ENCODE results near the gene VIM. TPM values are rescaled to one million over a fixed set of nuclear protein-coding genes. Genes with fewer than 3 reads are reported as not detected.
A peak's percentile ranks its signal among the peaks of the same experiment; 100 is the strongest.

VIM gene
- total and polyA plus RNA-seq, 10 of the 15 experiments (the other 5 are each of a cell fraction or from before 2014, with no cell fraction given), result 44.2 to 287 (median 188) TPM

DNA sequence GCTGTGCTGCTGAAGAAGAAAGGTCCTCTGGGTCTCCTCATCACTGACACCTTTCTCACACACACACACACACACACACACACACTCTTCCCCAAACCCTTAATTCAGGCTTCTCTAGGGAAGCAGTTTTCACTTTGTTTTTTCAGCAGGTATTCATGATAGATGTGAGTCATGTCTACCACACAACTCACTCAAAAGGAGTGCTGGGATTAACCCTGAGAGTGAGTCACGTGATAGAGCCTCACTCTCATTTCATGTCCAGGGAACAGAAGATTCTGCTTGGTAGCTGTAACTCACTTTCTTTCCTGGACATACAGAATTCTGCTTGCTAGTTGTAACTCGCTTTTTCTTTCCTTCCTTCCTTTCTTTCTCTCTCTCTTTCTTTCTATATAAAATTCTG lies 45.4 kb downstream of the VIM start:
- Histone ChIP-seq H3K27me3 (replicated peaks in 1 of 2; ENCODE audit: control insufficient read depth in 2 of 2, insufficient read depth in 2 of 2, low read length in 1 of 2) (no peaks in the 10 kb centered on the region; a peak in 1 of 4 replicates), H3K79me2 (ENCODE audit: control insufficient read depth, insufficient read depth, low read length) (no peaks in the 10 kb centered on the region), H3K4me2 (ENCODE audit: control insufficient read depth, insufficient read depth) (no peak overlapping the region), H3K4me1 (ENCODE audit: control insufficient read depth, insufficient read depth, low read length) (no peaks in the 10 kb centered on the region), H3K9me3 (replicated peaks; ENCODE audit: control insufficient read depth, insufficient read depth, low read length) (no peaks in the 10 kb centered on the region), H3K9ac (ENCODE audit: control insufficient read depth, insufficient read depth, low read length) (no peak overlapping the region), H3K27ac (ENCODE audit: control insufficient read depth, insufficient read depth) (no peak overlapping the region), H4K20me1 (ENCODE audit: control insufficient read depth, insufficient read depth) (no peaks in the 10 kb centered on the region), H2AFZ (ENCODE audit: control insufficient read depth, low read depth, low read length) (no peak overlapping the region), H3K36me3 (ENCODE audit: control insufficient read depth in 2 of 2, insufficient read depth in 2 of 2, low read length in 1 of 2) (no peaks in the 10 kb centered on the region), H3K4me3 (no peak overlapping the region)
- ATAC-seq, result no peak
- POLR2A ChIA-PET, result no interaction called here
- in situ Hi-C loops (cut with MboI) (loop anchor here (25.0 kb wide), 1 partner anchor 1386 kb away; no protein-coding TSS in a partner anchor), intact Hi-C loops (cut with micrococcal nuclease; ENCODE audit: unreplicated experiment) (no loop called here)
- TF ChIP-seq CHD1 (IDR thresholded peaks at IDR 0.05; ENCODE audit: low read depth, low read length), result no peak
- TF ChIP-seq RAD51 (IDR thresholded peaks at IDR 0.05), result peak; percentile 56; the same call in 1 of the 2 replicates
- CTCF ChIA-PET, result no interaction called here
- FAIRE-seq, result no peak
- WGBS (ENCODE audit: insufficient coverage, insufficient replicate concordance, low lambda C conversion rate, missing lambda C conversion rate), result 0% methylated on average over 2 of the region's 2 CpGs
- SMC1A ChIA-PET (ENCODE audit: uncharacterized antibody, unreplicated experiment), result no interaction called here
- BruUV-seq (replicated peaks), result no TSS peak
- no peak for DNase-seq (ENCODE audit: low read depth, low spot score)
- RAD21 ChIA-PET (ENCODE audit: unreplicated experiment), result no interaction called here

DNA sequence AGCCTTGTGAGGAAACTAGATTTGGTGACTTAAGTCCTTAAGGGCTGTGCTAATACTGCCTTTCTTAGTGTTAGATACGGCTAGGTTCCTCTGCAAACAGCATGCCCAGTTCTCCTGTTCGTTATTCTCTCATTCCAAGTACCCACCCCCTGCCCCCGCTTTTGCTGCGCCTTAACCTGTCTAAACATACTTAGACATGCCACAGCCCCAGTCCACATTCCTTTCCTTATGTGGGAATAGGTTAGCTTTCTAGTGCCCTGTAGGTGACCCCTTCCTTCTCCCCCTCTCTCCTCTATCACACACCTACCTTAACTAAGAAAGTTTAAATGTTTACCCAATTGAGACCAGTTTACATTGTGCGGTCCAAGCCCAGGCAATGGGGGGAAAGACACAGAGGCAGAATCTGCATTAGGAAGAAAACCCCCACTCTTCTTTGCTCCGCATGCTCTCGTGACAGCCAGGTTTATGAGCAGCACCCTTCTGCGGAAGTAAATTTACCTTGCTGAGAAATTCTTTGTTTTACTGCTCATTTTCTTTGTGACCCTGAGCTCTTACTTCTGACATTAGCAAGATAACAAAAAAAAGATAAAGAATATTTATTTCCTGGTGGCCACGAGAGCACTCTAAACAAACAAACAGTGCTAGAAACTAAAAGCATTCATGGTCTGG lies 48.8 kb downstream of the VIM start:
- WGBS (ENCODE audit: insufficient coverage, insufficient replicate concordance, low lambda C conversion rate, missing lambda C conversion rate), result 26% methylated on average over 9 of the region's 9 CpGs
- Histone ChIP-seq H3K4me2 (ENCODE audit: control insufficient read depth, insufficient read depth) (no peak overlapping the region), H3K4me1 (ENCODE audit: control insufficient read depth, insufficient read depth, low read length) (no peaks in the 10 kb centered on the region), H3K27ac (ENCODE audit: control insufficient read depth, insufficient read depth) (no peak overlapping the region), H3K27me3 (replicated peaks in 1 of 2; ENCODE audit: control insufficient read depth in 2 of 2, insufficient read depth in 2 of 2, low read length in 1 of 2) (no peaks in the 10 kb centered on the region), H3K4me3 (no peak overlapping the region), H3K9me3 (replicated peaks; ENCODE audit: control insufficient read depth, insufficient read depth, low read length) (no peaks in the 10 kb centered on the region), H3K79me2 (ENCODE audit: control insufficient read depth, insufficient read depth, low read length) (no peaks in the 10 kb centered on the region), H4K20me1 (ENCODE audit: control insufficient read depth, insufficient read depth) (no peaks in the 10 kb centered on the region), H3K9ac (ENCODE audit: control insufficient read depth, insufficient read depth, low read length) (no peak overlapping the region), H3K36me3 (ENCODE audit: control insufficient read depth in 2 of 2, insufficient read depth in 2 of 2, low read length in 1 of 2) (no peaks in the 10 kb centered on the region), H2AFZ (ENCODE audit: control insufficient read depth, low read depth, low read length) (no peak overlapping the region)
- ChIA-PET POLR2A (no interaction called here), SMC1A (ENCODE audit: uncharacterized antibody, unreplicated experiment) (no interaction called here), CTCF (no interaction called here), RAD21 (ENCODE audit: unreplicated experiment) (no interaction called here)
- no peak for ATAC-seq
- intact Hi-C loops (cut with micrococcal nuclease; ENCODE audit: unreplicated experiment), result no loop called here
- DNase-seq (ENCODE audit: low read depth, low spot score), result no peak
- TF ChIP-seq HDAC6 (IDR thresholded peaks at IDR 0.05; ENCODE audit: unreplicated experiment), result no peak
- TF ChIP-seq, protein P1, sequence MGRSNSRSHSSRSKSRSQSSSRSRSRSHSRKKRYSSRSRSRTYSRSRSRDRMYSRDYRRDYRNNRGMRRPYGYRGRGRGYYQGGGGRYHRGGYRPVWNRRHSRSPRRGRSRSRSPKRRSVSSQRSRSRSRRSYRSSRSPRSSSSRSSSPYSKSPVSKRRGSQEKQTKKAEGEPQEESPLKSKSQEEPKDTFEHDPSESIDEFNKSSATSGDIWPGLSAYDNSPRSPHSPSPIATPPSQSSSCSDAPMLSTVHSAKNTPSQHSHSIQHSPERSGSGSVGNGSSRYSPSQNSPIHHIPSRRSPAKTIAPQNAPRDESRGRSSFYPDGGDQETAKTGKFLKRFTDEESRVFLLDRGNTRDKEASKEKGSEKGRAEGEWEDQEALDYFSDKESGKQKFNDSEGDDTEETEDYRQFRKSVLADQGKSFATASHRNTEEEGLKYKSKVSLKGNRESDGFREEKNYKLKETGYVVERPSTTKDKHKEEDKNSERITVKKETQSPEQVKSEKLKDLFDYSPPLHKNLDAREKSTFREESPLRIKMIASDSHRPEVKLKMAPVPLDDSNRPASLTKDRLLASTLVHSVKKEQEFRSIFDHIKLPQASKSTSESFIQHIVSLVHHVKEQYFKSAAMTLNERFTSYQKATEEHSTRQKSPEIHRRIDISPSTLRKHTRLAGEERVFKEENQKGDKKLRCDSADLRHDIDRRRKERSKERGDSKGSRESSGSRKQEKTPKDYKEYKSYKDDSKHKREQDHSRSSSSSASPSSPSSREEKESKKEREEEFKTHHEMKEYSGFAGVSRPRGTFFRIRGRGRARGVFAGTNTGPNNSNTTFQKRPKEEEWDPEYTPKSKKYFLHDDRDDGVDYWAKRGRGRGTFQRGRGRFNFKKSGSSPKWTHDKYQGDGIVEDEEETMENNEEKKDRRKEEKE (IDR thresholded peaks at IDR 0.05), result no peak
- TF ChIP-seq TCF7 (IDR thresholded peaks at IDR 0.05; ENCODE audit: borderline replicate concordance), result no peak
- TF ChIP-seq NFYA (IDR thresholded peaks at IDR 0.05; ENCODE audit: borderline replicate concordance, low read depth, low read length), result no peak
- TF ChIP-seq HDAC2 (IDR thresholded peaks at IDR 0.05), result no peak
- in situ Hi-C loops (cut with MboI), result no loop called here
- peak; percentile 13 for FAIRE-seq
- no TSS peak for BruUV-seq (replicated peaks)
